Measurements from ENCODE around the gene PABPC1L.

The PABPC1L gene

DNA sequence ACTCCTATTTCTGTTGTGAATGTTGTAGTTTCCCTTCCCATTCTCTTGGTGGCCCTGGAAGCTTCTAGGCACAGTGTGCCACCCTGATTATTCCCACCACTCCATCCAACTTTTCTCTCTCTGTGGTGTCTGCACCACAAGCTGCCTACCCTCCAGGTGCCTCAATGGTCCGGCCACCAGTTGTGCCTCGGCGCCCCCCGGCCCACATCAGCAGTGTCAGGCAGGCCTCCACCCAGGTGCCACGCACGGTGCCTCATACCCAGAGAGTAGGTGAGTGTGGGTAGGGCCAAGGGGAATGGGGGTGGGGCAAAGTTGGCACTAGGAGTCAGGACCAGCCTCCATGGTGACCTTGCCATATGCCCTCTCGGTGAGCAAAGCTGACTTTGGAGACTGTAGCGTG, 23.1 kb downstream of the PABPC1L start:
- no peak for DNase-seq
- in situ Hi-C loops (cut with MboI; ENCODE audit: low pct_unique_long_range_greater_than_20kb, low sequenced_read_pairs), result no loop called here

DNA sequence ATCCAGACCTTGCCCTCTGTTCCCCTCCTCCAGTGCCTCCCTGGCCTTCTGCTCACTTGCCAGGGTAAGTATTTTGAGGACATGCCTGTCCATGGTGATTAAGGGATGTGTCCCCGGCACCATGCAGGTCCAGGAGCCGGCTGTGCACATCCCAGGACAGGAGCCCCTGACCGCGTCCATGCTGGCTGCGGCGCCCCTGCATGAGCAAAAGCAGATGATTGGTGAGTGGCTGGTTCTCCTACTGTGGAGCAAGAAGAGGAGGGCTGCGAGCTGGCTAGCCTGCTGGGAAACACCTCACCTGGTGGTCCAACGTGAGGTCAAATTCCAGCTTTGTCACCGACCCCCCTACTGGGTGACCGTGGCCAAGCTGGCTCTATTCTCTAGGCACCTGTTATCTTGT, 26.6 kb downstream of the PABPC1L start:
- in situ Hi-C loops (cut with MboI; ENCODE audit: low pct_unique_long_range_greater_than_20kb, low sequenced_read_pairs), result no loop called here

DNA sequence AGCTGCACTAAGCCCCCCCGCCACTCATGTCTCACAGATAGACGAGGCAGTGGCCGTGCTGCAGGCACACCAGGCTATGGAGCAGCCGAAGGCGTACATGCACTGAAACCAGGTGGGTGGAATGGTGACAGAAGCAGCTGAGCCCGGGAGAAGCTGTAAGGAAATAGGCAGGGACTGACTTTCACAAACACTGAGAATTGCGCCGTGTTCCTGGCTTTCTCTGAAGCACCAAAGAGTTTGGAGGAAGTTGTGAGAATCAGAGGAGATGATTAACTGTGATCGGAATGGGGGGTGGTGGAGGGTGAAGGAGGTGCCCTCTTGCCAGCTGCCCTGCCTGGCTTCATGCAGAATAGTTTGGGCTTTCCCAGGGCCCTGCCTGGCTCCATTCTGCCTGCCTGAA, 28.8 kb downstream of the PABPC1L start:
- in situ Hi-C loops (cut with MboI; ENCODE audit: low pct_unique_long_range_greater_than_20kb, low sequenced_read_pairs), result no loop called here
- no peak for DNase-seq

More for the DNA sequence above, 26.6 kb downstream of the PABPC1L start:
- DNase-seq, result no peak

DNA sequence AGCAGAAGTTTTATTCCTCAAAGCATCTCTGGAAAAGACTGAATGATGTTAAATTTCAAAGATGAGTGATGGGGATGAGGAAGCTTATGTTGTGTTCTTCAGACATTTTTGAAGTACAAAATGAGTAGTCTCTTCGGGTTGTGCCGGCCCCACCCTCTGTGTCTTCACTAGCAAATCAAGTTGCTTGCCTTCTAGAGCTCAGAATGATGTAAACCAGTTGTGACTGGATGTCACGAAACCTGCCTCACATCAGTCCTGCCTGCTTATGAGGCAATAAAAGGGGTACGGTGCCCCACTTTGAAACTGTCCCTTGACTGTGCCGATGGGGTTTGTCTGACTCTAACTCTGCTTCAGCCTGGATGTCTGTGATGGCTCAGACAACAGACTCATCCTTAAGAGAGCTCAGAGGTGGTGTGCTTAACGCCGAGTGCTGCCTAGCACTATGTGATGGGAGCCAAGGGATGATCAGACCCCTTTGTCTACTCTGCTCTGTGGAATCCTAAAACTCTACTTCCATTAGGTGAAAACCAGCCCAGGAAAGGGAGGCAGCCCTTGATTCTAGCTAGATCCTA, 31.3 kb downstream of the PABPC1L start:
- in situ Hi-C loops (cut with MboI; ENCODE audit: low pct_unique_long_range_greater_than_20kb, low sequenced_read_pairs), result no loop called here
- DNase-seq, result no peak

DNA sequence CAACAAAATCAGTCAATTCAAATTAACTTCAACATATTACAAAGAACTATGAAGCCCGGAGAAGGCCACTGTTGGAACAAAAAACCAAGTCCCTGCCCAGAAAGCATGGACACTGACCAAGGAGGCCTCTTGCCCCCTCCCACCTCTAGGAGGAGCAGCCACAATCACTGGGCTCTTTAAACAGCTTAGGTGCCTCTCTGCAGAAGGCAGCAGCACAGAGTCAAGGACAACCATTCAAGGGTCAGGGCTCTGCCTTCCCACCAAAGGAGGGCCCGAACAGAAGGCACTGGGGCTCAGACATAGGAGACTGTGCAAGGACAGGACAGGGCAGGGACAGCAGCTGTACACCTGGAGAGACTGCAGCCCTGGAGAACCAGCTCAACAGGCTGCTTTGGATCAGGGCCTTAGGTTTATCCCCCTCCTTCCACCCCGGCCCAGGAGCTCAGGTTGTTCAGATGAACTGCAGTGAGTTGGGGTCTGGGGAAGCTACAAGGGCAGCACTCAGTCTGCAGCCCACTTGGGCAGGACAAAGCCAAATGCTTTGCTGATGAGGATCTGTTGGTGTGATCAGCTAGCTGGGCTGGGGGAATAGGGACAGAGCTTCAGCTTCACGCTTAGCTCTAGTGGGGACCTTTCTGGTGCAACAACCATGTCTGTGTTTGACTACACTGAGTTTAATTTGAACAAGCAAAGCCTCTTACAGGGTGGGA, 32.6 kb downstream of the PABPC1L start:
- in situ Hi-C loops (cut with MboI; ENCODE audit: low pct_unique_long_range_greater_than_20kb, low sequenced_read_pairs), result no loop called here
- no peak for DNase-seq

DNA sequence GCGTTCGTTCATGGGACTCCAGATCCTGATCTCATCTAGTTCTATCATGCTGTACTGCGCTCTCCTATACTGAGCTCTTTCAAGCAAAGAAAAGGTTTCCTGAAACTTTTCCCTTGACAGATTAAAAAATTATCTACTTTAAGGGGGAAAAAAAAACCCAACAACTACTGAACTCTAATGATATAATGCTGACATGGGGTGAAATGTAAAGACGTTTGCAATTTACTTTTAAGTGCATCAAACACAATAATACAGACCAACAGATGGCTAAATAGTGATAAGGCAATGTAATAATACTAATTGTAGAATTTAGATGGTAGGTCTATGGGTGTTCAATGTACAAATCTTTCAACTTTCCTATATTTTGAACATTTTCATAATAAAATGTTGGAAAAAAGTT, 34.0 kb downstream of the PABPC1L start:
- DNase-seq, result no peak
- in situ Hi-C loops (cut with MboI; ENCODE audit: low pct_unique_long_range_greater_than_20kb, low sequenced_read_pairs), result no loop called here

DNA sequence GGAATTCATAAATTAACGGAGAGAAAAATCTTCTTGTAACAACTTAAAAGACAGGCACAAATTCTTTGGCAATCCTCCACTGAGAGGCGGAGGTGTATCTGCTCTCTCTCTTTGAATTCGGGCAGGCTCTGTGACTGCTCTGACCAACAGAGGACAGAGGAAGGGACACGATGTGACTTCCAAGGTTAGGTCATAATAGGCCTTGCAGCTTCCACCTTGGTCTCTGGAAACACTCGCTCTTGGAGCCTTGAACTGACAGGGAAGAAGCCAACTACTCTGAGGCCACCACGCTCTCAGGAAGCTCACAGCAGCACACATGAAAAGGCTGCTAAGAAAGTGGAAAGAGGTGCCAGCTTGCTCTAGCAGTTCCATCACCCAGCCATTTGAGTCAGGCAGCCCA, 35.4 kb downstream of the PABPC1L start:
- DNase-seq, result no peak
- in situ Hi-C loops (cut with MboI; ENCODE audit: low pct_unique_long_range_greater_than_20kb, low sequenced_read_pairs), result no loop called here

DNA sequence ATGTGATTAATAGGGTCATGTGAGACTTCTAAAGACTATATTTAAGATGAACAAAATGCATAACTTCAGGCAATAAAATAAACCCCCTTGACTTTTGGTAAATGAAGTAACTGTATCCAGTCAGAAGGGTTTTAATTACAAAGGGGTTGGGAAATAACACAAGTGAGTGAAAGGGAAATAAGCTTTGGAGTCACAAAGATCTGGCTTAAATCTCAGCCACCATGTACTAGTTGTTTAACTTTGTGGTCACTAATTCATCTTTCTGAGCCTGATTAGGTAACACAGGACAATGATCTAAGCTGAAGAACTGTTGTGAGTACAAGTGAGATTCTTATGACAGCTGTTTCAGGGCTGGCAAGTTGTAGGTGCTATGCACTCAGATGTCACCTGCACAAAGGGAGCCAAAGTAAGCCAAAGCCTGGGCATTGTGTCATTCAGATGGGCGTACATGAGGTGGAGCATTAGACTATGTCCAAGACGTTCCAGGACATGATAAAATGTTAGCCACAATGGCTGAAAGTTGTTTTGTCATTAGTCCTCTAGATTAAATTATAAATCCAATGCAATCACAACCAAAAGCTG, 36.5 kb downstream of the PABPC1L start:
- in situ Hi-C loops (cut with MboI; ENCODE audit: low pct_unique_long_range_greater_than_20kb, low sequenced_read_pairs), result no loop called here
- no peak for DNase-seq

DNA sequence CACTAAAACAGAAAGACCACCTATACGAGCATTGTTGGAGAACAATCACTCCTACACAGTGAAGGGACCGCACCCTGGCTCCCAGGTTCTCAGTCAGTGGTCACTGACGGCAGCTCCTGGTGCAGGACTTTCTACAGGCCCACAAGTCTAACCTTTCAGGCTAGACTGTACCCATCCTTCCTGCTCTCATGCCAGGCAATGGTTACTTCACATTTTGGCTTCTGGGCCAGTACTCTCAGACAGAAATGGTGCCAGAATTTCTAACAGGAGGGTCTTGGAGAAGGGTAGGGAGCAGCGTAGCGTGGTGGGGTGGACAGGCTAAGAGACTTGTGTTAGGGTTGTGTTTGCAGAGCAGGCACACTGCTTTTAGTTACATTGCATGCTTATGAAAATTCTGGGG, 38.2 kb downstream of the PABPC1L start:
- DNase-seq, result no peak
- in situ Hi-C loops (cut with MboI; ENCODE audit: low pct_unique_long_range_greater_than_20kb, low sequenced_read_pairs), result no loop called here

DNA sequence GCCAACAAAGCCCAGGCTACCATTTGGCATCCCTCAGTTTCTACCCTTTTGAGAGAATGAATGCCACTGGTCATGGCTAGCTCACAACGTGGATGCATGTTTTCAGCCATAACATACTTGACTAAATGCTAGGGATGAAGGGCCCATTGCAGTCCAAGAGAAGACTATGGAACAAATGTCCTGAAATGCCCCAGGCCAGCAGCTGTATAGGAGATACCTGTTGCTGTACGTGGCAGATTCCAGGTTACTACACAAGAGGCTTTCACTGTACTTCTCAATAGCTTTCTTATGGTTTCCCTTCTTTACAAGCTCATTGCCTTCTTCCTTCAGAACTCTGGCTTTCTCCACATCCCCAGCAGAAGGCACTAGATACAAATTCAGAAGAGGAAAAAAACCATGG, 38.7 kb downstream of the PABPC1L start:
- in situ Hi-C loops (cut with MboI; ENCODE audit: low pct_unique_long_range_greater_than_20kb, low sequenced_read_pairs), result no loop called here
- DNase-seq, result no peak

DNA sequence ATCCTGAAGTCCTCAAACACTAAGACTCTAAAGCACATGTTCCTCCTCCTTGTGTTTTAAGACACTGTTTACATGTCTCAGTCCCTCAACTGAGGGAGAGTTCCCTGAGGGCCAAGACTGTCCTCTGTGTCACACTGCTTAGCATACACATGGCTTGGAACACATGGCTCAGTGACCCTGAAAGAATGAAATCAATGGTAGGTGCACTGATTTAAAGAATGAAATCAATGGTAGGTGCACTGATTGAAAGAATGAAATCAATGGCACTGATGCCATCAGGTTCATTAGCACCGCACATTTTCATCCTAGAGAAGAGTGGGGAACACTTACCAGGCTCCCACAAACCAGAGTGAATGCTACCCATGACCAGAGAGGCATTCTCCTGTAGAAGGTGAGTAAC, 40.5 kb downstream of the PABPC1L start:
- in situ Hi-C loops (cut with MboI; ENCODE audit: low pct_unique_long_range_greater_than_20kb, low sequenced_read_pairs), result no loop called here
- no peak for DNase-seq

DNA sequence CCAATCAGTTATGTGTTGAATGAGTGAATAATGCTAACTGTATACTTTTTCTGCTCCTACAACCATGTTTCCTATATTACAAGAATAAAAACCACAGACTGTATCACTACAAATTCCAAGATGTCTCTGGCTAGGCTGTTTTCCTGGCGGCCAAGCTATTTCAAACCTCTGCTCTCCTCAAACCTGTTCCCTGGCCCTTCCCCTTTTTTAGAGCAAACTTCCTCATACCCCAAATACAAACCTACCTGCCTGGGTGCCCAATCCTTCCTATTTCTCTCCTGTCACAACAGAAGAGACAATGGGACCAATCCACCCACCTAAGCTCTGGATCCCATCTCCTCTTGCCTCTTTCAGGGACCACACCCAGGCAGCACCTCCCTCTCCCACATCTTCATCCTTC, 42.9 kb downstream of the PABPC1L start:
- no peak for DNase-seq
- in situ Hi-C loops (cut with MboI; ENCODE audit: low pct_unique_long_range_greater_than_20kb, low sequenced_read_pairs), result no loop called here

DNA sequence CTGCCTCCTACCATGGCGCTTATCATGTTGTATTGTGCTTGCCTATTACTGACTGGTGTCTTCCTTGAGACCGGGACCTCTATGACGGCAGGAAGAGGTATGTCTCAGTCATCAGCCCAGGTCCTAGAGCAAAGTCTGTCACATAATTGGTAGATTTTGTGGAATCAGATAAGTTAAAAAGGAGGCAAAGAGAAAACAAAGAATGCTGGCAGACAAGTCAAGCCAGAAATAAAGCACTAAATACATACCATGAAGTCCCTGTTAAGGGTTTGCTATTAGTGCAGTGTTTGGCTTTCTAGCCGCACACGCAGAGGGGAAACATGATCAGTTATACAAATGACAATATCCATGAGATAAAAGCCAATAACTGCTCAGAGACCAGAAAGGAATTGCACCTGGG, 44.4 kb downstream of the PABPC1L start:
- no peak for DNase-seq
- in situ Hi-C loops (cut with MboI; ENCODE audit: low pct_unique_long_range_greater_than_20kb, low sequenced_read_pairs), result no loop called here

DNA sequence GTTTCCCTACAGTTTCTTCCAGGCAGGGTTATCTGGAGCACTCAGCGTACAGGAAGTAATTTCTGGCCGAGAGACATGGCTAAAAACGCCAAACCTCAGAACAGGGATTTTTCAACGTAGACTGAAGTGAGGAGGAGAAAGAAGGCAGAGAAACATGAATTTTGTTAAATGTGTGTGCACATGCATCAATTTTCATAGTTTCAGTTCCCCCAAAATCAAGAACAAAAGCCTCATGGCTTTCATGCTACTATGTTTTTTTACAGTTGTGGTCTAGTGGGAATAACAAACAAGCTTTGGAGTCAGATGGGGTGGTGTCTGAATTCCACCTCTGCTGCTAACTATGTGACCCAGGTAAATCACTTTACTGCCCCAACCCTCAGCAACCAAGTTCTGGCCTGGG, 45.4 kb downstream of the PABPC1L start:
- DNase-seq, result no peak
- in situ Hi-C loops (cut with MboI; ENCODE audit: low pct_unique_long_range_greater_than_20kb, low sequenced_read_pairs), result no loop called here

DNA sequence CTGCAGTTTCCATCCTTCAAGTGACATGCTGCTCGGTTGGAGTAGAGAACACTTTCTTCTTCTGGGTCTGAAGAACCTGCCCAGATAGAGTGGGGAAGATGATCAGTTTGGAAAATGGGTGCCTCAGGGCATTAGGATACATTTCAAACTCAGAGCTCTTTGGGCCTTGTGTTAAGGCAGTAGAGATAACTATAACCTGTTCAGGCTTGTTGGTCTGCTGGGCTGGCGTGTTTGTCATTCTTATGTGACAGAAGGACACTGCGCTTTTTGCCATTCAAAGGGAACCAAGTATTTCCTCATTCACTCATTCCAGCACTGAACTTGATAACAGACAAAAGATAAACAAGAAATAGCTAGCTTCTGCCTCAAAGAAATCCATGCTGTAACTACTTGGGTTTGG, 46.5 kb downstream of the PABPC1L start:
- in situ Hi-C loops (cut with MboI; ENCODE audit: low pct_unique_long_range_greater_than_20kb, low sequenced_read_pairs), result no loop called here

DNA sequence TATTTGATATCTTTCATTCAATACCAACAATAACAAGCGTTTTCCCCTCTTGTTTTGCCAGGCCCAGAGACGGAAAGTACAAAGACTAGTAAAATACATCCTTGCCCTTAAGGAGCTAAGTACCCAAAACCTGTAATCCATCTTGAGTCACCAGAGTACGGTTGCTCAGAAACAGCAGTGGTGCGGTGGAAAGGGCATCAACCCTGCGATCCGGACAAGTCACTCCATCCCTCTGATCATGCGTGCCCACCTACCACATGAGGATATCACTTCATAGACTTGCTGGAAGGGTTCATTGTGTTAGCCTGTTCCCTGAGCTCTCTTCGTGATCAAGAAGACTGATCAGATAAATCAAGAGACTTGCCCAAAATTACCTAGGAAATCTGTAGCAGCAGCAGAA, 48.4 kb downstream of the PABPC1L start:
- no peak for DNase-seq

More for the DNA sequence above, 46.5 kb downstream of the PABPC1L start:
- DNase-seq, result no peak

DNA sequence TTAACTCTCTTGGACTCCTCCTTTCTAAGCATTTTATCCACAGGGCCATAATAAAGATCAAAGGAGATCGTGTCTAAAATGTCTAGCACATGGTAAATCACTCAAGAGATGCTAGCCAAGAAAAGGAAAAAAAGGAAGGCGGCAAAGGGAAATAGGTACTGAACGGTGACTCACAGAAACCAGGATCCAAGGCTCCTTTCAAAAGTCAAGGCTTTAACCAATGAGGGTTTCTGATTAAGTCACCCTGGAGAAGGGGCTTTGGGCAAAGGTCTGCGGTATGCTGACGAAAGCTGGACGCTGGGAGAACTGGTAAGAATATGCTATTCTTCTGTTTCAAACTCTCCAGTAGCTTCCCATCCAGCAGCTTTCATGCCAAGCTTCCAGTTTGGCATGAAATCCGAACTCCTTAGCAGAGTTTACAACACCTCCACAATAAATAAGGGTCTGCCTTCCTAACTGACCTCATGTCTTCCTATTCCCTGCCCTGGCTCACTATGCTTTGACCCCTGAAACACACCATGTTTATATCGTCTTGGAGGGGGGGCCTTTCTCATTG, 49.3 kb downstream of the PABPC1L start:
- in situ Hi-C loops (cut with MboI; ENCODE audit: low pct_unique_long_range_greater_than_20kb, low sequenced_read_pairs), result no loop called here
- DNase-seq, result peak; percentile 40

More for the DNA sequence above, 48.4 kb downstream of the PABPC1L start:
- in situ Hi-C loops (cut with MboI; ENCODE audit: low pct_unique_long_range_greater_than_20kb, low sequenced_read_pairs), result no loop called here

DNA sequence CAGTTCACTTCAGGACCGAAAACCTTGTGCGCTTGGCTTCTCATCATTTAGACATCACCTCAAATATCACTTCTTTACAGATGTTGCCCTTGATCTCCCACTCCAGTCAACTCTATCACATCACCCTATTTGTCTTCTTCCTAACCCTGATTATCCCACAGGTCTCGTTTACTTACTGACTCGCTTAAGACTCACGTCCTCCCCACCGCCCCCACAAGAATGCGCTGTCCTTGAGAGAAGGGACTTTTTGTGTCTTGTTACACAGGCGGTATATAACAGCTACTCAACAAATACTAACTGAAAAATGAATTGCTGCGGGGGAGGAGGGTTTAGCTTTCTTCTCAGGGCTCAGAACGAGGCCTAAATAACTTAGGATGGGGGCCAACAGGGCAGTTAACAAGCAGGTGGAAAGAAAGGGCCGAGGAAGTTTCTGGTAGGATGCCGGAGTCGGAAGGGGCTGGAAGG, 49.8 kb downstream of the PABPC1L start:
- DNase-seq, result peak; percentile 30
- in situ Hi-C loops (cut with MboI; ENCODE audit: low pct_unique_long_range_greater_than_20kb, low sequenced_read_pairs), result no loop called here

DNA sequence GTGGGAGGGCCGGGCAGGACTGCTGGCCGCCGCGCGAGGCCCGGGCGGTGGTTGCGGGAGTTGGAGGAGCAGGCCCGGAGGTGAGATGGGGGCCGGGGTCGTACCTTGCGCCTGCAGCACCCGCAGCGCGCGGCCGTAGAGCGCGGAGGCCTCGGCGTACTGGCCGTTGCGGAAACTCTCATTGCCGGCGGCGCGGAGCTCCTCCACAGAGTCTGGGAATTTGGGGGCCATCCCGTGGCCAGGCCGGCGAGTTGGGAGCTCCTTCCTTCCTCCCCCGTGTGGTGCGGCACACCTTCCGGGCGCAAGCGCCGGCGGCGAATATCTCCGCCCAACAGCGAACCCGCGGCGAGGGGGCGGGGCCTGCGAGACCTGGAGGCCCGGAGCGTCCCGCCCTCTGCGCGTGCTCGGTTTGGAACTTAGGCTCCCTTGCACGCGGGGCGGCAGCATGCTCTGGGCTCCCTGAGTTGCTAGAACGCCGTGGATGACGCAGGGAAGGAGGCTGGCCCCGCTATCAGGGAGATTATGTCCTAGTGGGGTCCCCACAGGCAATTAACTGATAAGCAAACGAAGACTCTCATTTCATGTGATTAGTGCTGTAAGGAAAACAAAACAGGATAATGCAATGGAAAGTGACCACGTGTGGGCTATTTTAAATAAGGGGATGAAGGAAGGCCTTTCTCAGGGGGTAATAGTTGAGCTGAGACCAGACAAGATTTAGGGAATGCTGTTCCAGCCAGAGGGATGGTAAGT, 50.4 kb downstream of the PABPC1L start, which contains the start of gene TOMM34:
Gene TOMM34 (minus strand): TSS at position 295 of the 750 bp plus-strand sequence. CDS start 64 bp downstream, at position 231.
- in situ Hi-C loops (cut with MboI; ENCODE audit: low pct_unique_long_range_greater_than_20kb, low sequenced_read_pairs), result no loop called here
- peak; percentile 95 for DNase-seq
